Keratinocyte (primary cell): ENCODE results near the gene TMEM132D. TPM values are rescaled to one million over a fixed set of nuclear protein-coding genes. Genes with fewer than 3 reads are reported as not detected.

Source experiments
- DNase-seq: peaks from one replicate; pipeline ENCODE4 v3.0.0-alpha.2; 2011; ENCODE audit warnings: low read depth, missing footprints, low spot score
- FAIRE-seq: peaks from 2 replicates; lab custom pipeline; 2011; peaks lifted over from hg19 to GRCh38; lab: Jason Lieb, UNC
- H2AFZ ChIP-seq: 2 replicates; pipeline ENCODE4 v1.6.0; 2012; ENCODE audit warnings: low read length, control low read depth, inconsistent platforms; ENCODE audit not compliant: control insufficient read depth
- H3K27ac ChIP-seq: 2 replicates; pipeline ENCODE4 v1.5.1; 2011; ENCODE audit warnings: low read length; ENCODE audit not compliant: control insufficient read depth, insufficient read depth
- H3K27me3 ChIP-seq: 3 replicates; pipeline ENCODE4 v1.6.0; 2011; ENCODE audit warnings: low read length; ENCODE audit not compliant: control insufficient read depth, insufficient read depth; ENCODE audit errors: extremely low read depth
- H3K36me3 ChIP-seq, 2 experiments: 2 replicates in 1 of 2; 3 replicates in 1 of 2; pipeline ENCODE4 v1.5.1; 2011; ENCODE audit warnings: low read length in 2 of 2, mild to moderate bottlenecking in 1 of 2; ENCODE audit not compliant: control insufficient read depth in 2 of 2, insufficient read depth in 2 of 2; ENCODE audit errors: extremely low read depth in 1 of 2
- H3K4me1 ChIP-seq: 3 replicates; pipeline ENCODE4 v1.5.1; 2011; ENCODE audit warnings: low read length; ENCODE audit not compliant: control insufficient read depth, insufficient read depth; ENCODE audit errors: extremely low read depth
- H3K4me2 ChIP-seq: 3 replicates; pipeline ENCODE4 v1.6.0; 2011; ENCODE audit warnings: low read depth, low read length; ENCODE audit not compliant: control insufficient read depth, insufficient read depth; ENCODE audit errors: extremely low read depth
- H3K4me3 ChIP-seq, 3 experiments: fragments of 200-600 bp in 1 of 3; sonication (generic) in 1 of 3; 2 replicates in 2 of 3; 3 replicates in 1 of 3; pipeline ENCODE4 v1.5.1; 2011 to 2016; ENCODE audit warnings: low read length in 3 of 3, mild to moderate bottlenecking in 3 of 3, control low read depth in 2 of 3, inconsistent platforms in 1 of 3, low read depth in 1 of 3, mixed read lengths in 1 of 3, mixed run types in 1 of 3, moderate library complexity in 1 of 3; ENCODE audit not compliant: control insufficient read depth in 2 of 3, insufficient read depth in 2 of 3; ENCODE audit errors: extremely low read depth in 1 of 3
- H3K79me2 ChIP-seq: 2 replicates; pipeline ENCODE4 v1.6.0; 2012; ENCODE audit warnings: low read length; ENCODE audit not compliant: control insufficient read depth, insufficient read depth
- H3K9ac ChIP-seq: 3 replicates; pipeline ENCODE4 v1.6.0; 2011; ENCODE audit warnings: low read length; ENCODE audit not compliant: control insufficient read depth, insufficient read depth; ENCODE audit errors: extremely low read depth
- H3K9me1 ChIP-seq: 3 replicates; pipeline ENCODE4 v1.6.0; 2011; ENCODE audit warnings: low read length; ENCODE audit not compliant: control insufficient read depth, insufficient read depth; ENCODE audit errors: extremely low read depth
- H3K9me3 ChIP-seq: 2 replicates; pipeline ENCODE4 v1.5.1; 2012; ENCODE audit warnings: low read depth, low read length; ENCODE audit not compliant: control insufficient read depth
- H4K20me1 ChIP-seq: 3 replicates; pipeline ENCODE4 v1.6.0; 2011; ENCODE audit warnings: low read length; ENCODE audit not compliant: control insufficient read depth, insufficient read depth; ENCODE audit errors: extremely low read depth
- EZH2 ChIP-seq: IDR thresholded peaks from one replicate; pipeline ENCODE4 v1.6.1; 2012; ENCODE audit warnings: inconsistent platforms, mild to moderate bottlenecking, low read length, moderate library complexity
- dilution Hi-C: fragments of 300-500 bp; cut with MboI; formaldehyde crosslinking; loops from one replicate; pipeline ENCODE4 v1.7.0; 2020; ENCODE audit warnings: low sequenced_read_pairs; ENCODE audit not compliant: extremely low pct_ligation_motif_present
- polyA plus RNA-seq, 5 experiments: library from polyadenylated mRNA; depleted of rRNA in 3 of 5; stranded (reverse) in 3 of 5; stranded (forward) in 1 of 5; unstranded in 1 of 5; fragments of >200 nt; gene quantifications; 1 replicate in 1 of 5; 2 replicates in 3 of 5; 3 replicates in 1 of 5; pipeline versions ENCODE4 v1.2.1 to v1.2.3, GENCODE V29; 2011 to 2012; ENCODE audit warnings: missing spikeins in 2 of 5, low read depth in 1 of 5, low replicate concordance in 1 of 5
- TF ChIP-seq, protein P1 (sequence below), 3 experiments: IDR thresholded peaks in 1 of 3; conservative IDR thresholded peaks in 1 of 3; optimal IDR thresholded peaks in 1 of 3; 2 replicates in 2 of 3; 3 replicates in 1 of 3; pipeline versions ENCODE3 to v1.5.1; 2011; ENCODE audit warnings: low read length in 3 of 3, mild to moderate bottlenecking in 3 of 3, moderate library complexity in 2 of 3, control low read depth in 1 of 3, inconsistent platforms in 1 of 3; ENCODE audit not compliant: insufficient read depth in 2 of 3; ENCODE audit errors: extremely low read depth in 1 of 3

The TMEM132D gene
- polyA plus RNA-seq, 1 donor (not counting 4 experiments of a cell fraction or from before 2014, with no cell fraction given), result not detected

GRCh38 chr12:129213551-129213950, 690.3 kb downstream of the TMEM132D start:
- Histone ChIP-seq H3K4me3 (no peak overlapping the region), H3K27ac (no peak overlapping the region), H3K36me3 (no peaks in the 10 kb centered on the region), H4K20me1 (no peaks in the 10 kb centered on the region), H3K27me3 (no peaks in the 10 kb centered on the region), H3K4me1 (no peaks in the 10 kb centered on the region), H3K9me1 (no peaks in the 10 kb centered on the region), H3K9me3 (peaks cover 6% of the 10 kb centered on the region), H3K9ac (no peak overlapping the region), H3K79me2 (no peaks in the 10 kb centered on the region), H3K4me2 (no peak overlapping the region), H2AFZ (no peak overlapping the region)
- DNase-seq (no peak), FAIRE-seq (no peak)
- dilution Hi-C loops, result no loop called here
- no peak for TF ChIP-seq EZH2
- TF ChIP-seq, protein P1, sequence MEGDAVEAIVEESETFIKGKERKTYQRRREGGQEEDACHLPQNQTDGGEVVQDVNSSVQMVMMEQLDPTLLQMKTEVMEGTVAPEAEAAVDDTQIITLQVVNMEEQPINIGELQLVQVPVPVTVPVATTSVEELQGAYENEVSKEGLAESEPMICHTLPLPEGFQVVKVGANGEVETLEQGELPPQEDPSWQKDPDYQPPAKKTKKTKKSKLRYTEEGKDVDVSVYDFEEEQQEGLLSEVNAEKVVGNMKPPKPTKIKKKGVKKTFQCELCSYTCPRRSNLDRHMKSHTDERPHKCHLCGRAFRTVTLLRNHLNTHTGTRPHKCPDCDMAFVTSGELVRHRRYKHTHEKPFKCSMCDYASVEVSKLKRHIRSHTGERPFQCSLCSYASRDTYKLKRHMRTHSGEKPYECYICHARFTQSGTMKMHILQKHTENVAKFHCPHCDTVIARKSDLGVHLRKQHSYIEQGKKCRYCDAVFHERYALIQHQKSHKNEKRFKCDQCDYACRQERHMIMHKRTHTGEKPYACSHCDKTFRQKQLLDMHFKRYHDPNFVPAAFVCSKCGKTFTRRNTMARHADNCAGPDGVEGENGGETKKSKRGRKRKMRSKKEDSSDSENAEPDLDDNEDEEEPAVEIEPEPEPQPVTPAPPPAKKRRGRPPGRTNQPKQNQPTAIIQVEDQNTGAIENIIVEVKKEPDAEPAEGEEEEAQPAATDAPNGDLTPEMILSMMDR (optimal IDR thresholded peaks at IDR 0.05 in 1 of 3, IDR thresholded peaks at IDR 0.05 in 1 of 3, conservative IDR thresholded peaks at IDR 0.05 in 1 of 3; ENCODE audit: extremely low read depth in 1 of 3, insufficient read depth in 2 of 3, low read length in 3 of 3), result no peak

GRCh38 chr12:129211862-129212630, 691.8 kb downstream of the TMEM132D start:
- H3K4me1 ChIP-seq, result no peaks in the 10 kb centered on the region
- TF ChIP-seq, protein P1 (optimal IDR thresholded peaks at IDR 0.05 in 1 of 3, IDR thresholded peaks at IDR 0.05 in 1 of 3, conservative IDR thresholded peaks at IDR 0.05 in 1 of 3; ENCODE audit: extremely low read depth in 1 of 3, insufficient read depth in 2 of 3, low read length in 3 of 3), result no peak
- TF ChIP-seq EZH2, result no peak
- H3K36me3 ChIP-seq, result no peaks in the 10 kb centered on the region
- H3K9ac ChIP-seq, result no peak overlapping the region
- H2AFZ ChIP-seq, result no peak overlapping the region
- H3K27me3 ChIP-seq, result no peaks in the 10 kb centered on the region
- H4K20me1 ChIP-seq, result no peaks in the 10 kb centered on the region
- H3K9me3 ChIP-seq, result peaks cover 5% of the 10 kb centered on the region
- DNase-seq, result no peak
- dilution Hi-C loops, result no loop called here
- H3K9me1 ChIP-seq, result no peaks in the 10 kb centered on the region
- FAIRE-seq, result no peak
- H3K79me2 ChIP-seq, result no peaks in the 10 kb centered on the region
- no peak overlapping the region for H3K4me2 ChIP-seq
- H3K4me3 ChIP-seq, result no peak overlapping the region
- H3K27ac ChIP-seq, result no peak overlapping the region
